GM12878 (cell line): ENCODE data around the gene ADGRA3. TPM values are rescaled to one million over a fixed set of nuclear protein-coding genes. Genes with fewer than 3 reads are reported as not detected.

Experiments
- BCL3 ChIP-seq: IDR thresholded peaks from 2 replicates; pipeline ENCODE4 v1.6.1; 2011; ENCODE audit warnings: borderline replicate concordance, low read depth, mild to moderate bottlenecking, moderate library complexity, low read length; ENCODE audit not compliant: insufficient read depth, poor library complexity, severe bottlenecking
- BCLAF1 ChIP-seq: fragments of 450-650 bp; IDR thresholded peaks from 2 replicates; pipeline ENCODE4 v1.6.1; 2017; ENCODE audit warnings: antibody characterized with exemption, mild to moderate bottlenecking, moderate library complexity
- EED ChIP-seq: sonication (generic); IDR thresholded peaks from 2 replicates; pipeline ENCODE4 v1.6.1; 2016; ENCODE audit warnings: antibody characterized with exemption, low read depth
- FOS ChIP-seq: IDR thresholded peaks from 3 replicates; pipeline ENCODE4 v1.6.1; 2011; ENCODE audit warnings: borderline replicate concordance; ENCODE audit not compliant: insufficient read length; ENCODE audit errors: extremely low read depth
- KDM1A ChIP-seq: fragments of 200-600 bp; sonication (generic); IDR thresholded peaks from 2 replicates; pipeline ENCODE4 v1.6.1; 2016; ENCODE audit warnings: borderline replicate concordance
- TCF12 ChIP-seq: IDR thresholded peaks from 2 replicates; pipeline ENCODE4 v1.6.1; 2011; ENCODE audit warnings: low read depth, mild to moderate bottlenecking, low read length
- ZBTB11 ChIP-seq: fragments of 450-650 bp; formaldehyde crosslinking; IDR thresholded peaks from 2 replicates; pipeline ENCODE4 v1.5.0; 2022; ENCODE audit warnings: mild to moderate bottlenecking, missing genetic modification characterization
- ZBTB40 ChIP-seq: fragments of 450-650 bp; IDR thresholded peaks from 2 replicates; pipeline ENCODE4 v1.6.1; 2016; ENCODE audit warnings: mild to moderate bottlenecking, moderate library complexity, borderline replicate concordance
- ZNF592 ChIP-seq: fragments of 450-650 bp; IDR thresholded peaks from 2 replicates; pipeline ENCODE4 v1.6.1; 2017; ENCODE audit warnings: mild to moderate bottlenecking, moderate library complexity
- polyA plus RNA-seq, 11 experiments: library from polyadenylated mRNA; depleted of rRNA in 4 of 11; unstranded in 6 of 11; stranded (reverse) in 5 of 11; fragments of >200 nt; fragmentation: Nextera tagmentation in 4 of 11; fragmentation: Illumina TruSeq in 1 of 11; extraction: Ambion mirVana in 4 of 11; extraction: Trizol in 1 of 11; gene quantifications; 1 replicate in 1 of 11; 2 replicates in 10 of 11; pipeline versions ENCODE4 v1.2.1 to v1.2.3, GENCODE V29; 2011 to 2016; ENCODE audit warnings: inconsistent platforms in 2 of 11, missing spikeins in 2 of 11, low read depth in 1 of 11
- total RNA-seq, 4 experiments: library from RNA; depleted of rRNA in 3 of 4; stranded (reverse); fragments of >200 nt in 3 of 4; fragmentation: Illumina TruSeq in 1 of 4; extraction: Trizol in 1 of 4; gene quantifications; 2 replicates each; pipeline versions ENCODE4 v1.2.1 to v1.2.3, GENCODE V29; 2013 to 2021
- TF ChIP-seq, protein P1 (sequence below), 3 experiments: IDR thresholded peaks in 2 of 3; conservative IDR thresholded peaks in 1 of 3; 2 replicates each; pipeline ENCODE4 v1.5.1; 2011; ENCODE audit warnings: low read depth in 3 of 3, low read length in 3 of 3, mild to moderate bottlenecking in 3 of 3, control low read depth in 2 of 3, moderate library complexity in 2 of 3, inconsistent platforms in 1 of 3, mixed read lengths in 1 of 3; ENCODE audit not compliant: control insufficient read depth in 2 of 3, insufficient read depth in 1 of 3; ENCODE audit errors: extremely low read depth in 1 of 3

The ADGRA3 gene
- total and polyA plus RNA-seq, 10 of the 15 experiments (the other 5 are each of a cell fraction or from before 2014, with no cell fraction given), result 0.24 to 66.2 (median 2.5) TPM

DNA sequence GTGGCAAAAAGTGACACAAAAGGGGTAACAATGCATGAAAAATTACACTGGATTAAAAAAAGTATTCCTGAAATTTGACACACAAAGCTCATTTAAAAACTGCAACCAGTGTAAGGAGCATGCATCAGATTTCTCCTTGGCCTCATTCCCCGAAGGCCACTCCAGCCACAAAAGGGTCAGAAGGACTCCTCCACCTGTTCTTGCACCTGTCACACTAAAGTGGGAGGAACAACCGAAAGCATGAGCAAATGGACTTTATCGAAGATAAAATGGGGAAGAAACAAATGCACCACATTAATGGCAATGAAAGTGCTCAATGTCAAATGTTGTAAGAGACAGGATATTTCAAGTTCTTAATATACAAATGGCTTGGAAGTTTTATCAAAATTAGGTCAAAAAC, 88.2 kb downstream of the ADGRA3 start (continued):
- TF ChIP-seq BCLAF1 (no peak), TCF12 (peak; percentile 40; the same call in 1 of the 2 replicates), KDM1A (no peak), FOS (no peak), ZBTB11 (CRISPR knock-in tag) (no peak), EED (no peak), ZBTB40 (no peak), ZNF592 (no peak), BCL3 (no peak)
- TF ChIP-seq, protein P1, sequence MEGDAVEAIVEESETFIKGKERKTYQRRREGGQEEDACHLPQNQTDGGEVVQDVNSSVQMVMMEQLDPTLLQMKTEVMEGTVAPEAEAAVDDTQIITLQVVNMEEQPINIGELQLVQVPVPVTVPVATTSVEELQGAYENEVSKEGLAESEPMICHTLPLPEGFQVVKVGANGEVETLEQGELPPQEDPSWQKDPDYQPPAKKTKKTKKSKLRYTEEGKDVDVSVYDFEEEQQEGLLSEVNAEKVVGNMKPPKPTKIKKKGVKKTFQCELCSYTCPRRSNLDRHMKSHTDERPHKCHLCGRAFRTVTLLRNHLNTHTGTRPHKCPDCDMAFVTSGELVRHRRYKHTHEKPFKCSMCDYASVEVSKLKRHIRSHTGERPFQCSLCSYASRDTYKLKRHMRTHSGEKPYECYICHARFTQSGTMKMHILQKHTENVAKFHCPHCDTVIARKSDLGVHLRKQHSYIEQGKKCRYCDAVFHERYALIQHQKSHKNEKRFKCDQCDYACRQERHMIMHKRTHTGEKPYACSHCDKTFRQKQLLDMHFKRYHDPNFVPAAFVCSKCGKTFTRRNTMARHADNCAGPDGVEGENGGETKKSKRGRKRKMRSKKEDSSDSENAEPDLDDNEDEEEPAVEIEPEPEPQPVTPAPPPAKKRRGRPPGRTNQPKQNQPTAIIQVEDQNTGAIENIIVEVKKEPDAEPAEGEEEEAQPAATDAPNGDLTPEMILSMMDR (IDR thresholded peaks at IDR 0.05 in 2 of 3, conservative IDR thresholded peaks at IDR 0.05 in 1 of 3; ENCODE audit: control insufficient read depth in 2 of 3, extremely low read depth in 1 of 3, insufficient read depth in 1 of 3, low read depth in 3 of 3, low read length in 3 of 3), result no peak
